Panc1 (cell line): Measurements from ENCODE around the gene CCL28. TPM values are rescaled to one million over a fixed set of nuclear protein-coding genes. Genes with fewer than 3 reads are reported as not detected.

ENCODE experiments used
- ATAC-seq: fragments of 200-7000 bp; cut with Tn5 transposase; 2 replicates; pipeline ENCODE4 v1.9.1; 2020; ENCODE audit warnings: mild to moderate bottlenecking, moderate library complexity
- BruUV-seq: library from RNA; stranded (reverse); fragments of 400-500 nt; replicated peaks from 2 replicates; lab custom pipeline; 2021; lab: Mats Ljungman, UMichigan
- CTCF ChIA-PET: fragments of 300-600 bp; sonication (Branson Sonifier 250); formaldehyde crosslinking; loops from one replicate; lab custom pipeline; 2022; ENCODE audit warnings: antibody characterized with exemption; lab: Charles Lee
- POLR2A ChIA-PET: fragments of 300-600 bp; sonication (Branson Sonifier 250); formaldehyde crosslinking; loops from one replicate; lab custom pipeline; 2022; ENCODE audit warnings: antibody characterized with exemption; lab: Charles Lee
- DNase-seq: peaks from one replicate; pipeline ENCODE4 v3.0.0-alpha.2; 2010; ENCODE audit warnings: low read depth, low spot score
- H3K27ac ChIP-seq: 2 replicates; pipeline ENCODE4 v1.5.1; 2011; ENCODE audit warnings: mild to moderate bottlenecking, low read length, inconsistent platforms
- H3K27me3 ChIP-seq: fragments of 200-500 bp; sonication (Bioruptor generic); 2 replicates; pipeline ENCODE4 v1.6.0; 2014; ENCODE audit warnings: low read length, inconsistent platforms; ENCODE audit not compliant: control insufficient read depth, insufficient read depth
- H3K36me3 ChIP-seq: fragments of 200-500 bp; sonication (Bioruptor generic); 2 replicates; pipeline ENCODE4 v1.5.1; 2014; ENCODE audit warnings: inconsistent platforms, mild to moderate bottlenecking, low read length, moderate library complexity; ENCODE audit not compliant: control insufficient read depth, insufficient read depth
- H3K4me1 ChIP-seq: 2 replicates; pipeline ENCODE4 v1.5.1; 2011; ENCODE audit warnings: inconsistent platforms, mild to moderate bottlenecking, low read length, moderate library complexity; ENCODE audit not compliant: control insufficient read depth, insufficient read depth
- H3K4me3 ChIP-seq, 2 experiments: 2 replicates each; pipeline ENCODE4 v1.5.1; 2011 to 2012; ENCODE audit warnings: low read depth in 2 of 2, low read length in 2 of 2, mild to moderate bottlenecking in 2 of 2, inconsistent platforms in 1 of 2, moderate library complexity in 1 of 2
- H3K9me3 ChIP-seq: fragments of 200-500 bp; sonication (Bioruptor generic); 2 replicates; pipeline ENCODE4 v1.5.1; 2014; ENCODE audit warnings: low read depth, mild to moderate bottlenecking, inconsistent platforms, low read length, moderate library complexity; ENCODE audit not compliant: control insufficient read depth, insufficient read depth
- POLR2AphosphoS5 ChIP-seq: IDR thresholded peaks from 2 replicates; pipeline ENCODE4 v1.6.1; 2012; ENCODE audit warnings: mild to moderate bottlenecking, low read depth, low read length, moderate library complexity
- SIN3A ChIP-seq: IDR thresholded peaks from 2 replicates; pipeline ENCODE4 v1.6.1; 2012; ENCODE audit warnings: low read depth, mild to moderate bottlenecking, low read length, moderate library complexity, borderline replicate concordance; ENCODE audit not compliant: insufficient read depth
- TCF7L2 ChIP-seq: IDR thresholded peaks from 2 replicates; pipeline ENCODE4 v1.6.1; 2011; ENCODE audit warnings: mild to moderate bottlenecking, low read depth, low read length, inconsistent platforms
- in situ Hi-C: cut with HindIII; loops from 2 replicates; pipeline ENCODE4 v1.10.0; 2016; ENCODE audit warnings: low sequenced_read_pairs, low pct_unique_long_range_greater_than_20kb
- intact Hi-C: fragments of 100-400 bp; cut with micrococcal nuclease; formaldehyde crosslinking; loops from one replicate; pipeline ENCODE4 v1.10.0; 2022; ENCODE audit not compliant: unreplicated experiment
- total RNA-seq: library from RNA; stranded (reverse); gene quantifications from one replicate; pipeline ENCODE4 v1.2.1, GENCODE V29; 2021; ENCODE audit not compliant: unreplicated experiment
- TF ChIP-seq, protein P1 (sequence below), 2 experiments: IDR thresholded peaks; 2 replicates each; pipeline ENCODE4 v1.6.1; 2011 to 2012; ENCODE audit warnings: low read depth in 2 of 2, control low read depth in 1 of 2, low read length in 1 of 2, mild to moderate bottlenecking in 1 of 2, moderate library complexity in 1 of 2; ENCODE audit not compliant: insufficient read depth in 1 of 2
- TF ChIP-seq, protein P2 (sequence below): fragments of 450-650 bp; IDR thresholded peaks from 2 replicates; pipeline ENCODE4 v1.5.1; 2017; ENCODE audit warnings: mild to moderate bottlenecking

CCL28 gene
- total RNA-seq, 1 experiment from 2014 or later: 5.8 TPM

DNA sequence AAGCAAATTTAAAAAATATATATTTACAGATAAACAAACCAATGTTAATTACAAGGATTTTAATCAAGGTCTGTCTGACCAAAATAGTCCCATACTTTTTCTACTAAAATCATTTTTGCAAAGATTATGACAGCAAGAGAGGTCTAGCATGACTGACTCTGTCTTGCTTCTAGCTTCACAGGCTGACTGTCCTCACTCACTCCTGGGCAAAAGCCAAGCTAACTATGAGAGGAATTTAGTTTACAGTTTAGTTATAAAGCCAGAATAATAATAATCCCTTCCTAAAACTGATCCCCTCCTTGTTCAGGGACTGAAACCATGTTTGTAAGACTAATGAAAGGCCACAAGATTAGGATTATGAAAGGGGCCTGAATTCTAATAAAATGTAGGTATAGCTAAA is 53.5 kb downstream of the CCL28 start:
- no TSS peak for BruUV-seq
- peaks cover 5% of the 10 kb centered on the region; the same call in 1 of the 2 replicates for H3K27me3 ChIP-seq
- DNase-seq (no peak), ATAC-seq (no peak)
- H3K36me3 ChIP-seq: no peaks in the 10 kb centered on the region
- in situ Hi-C loops (no loop called here), intact Hi-C loops (no loop called here)
- H3K4me1 ChIP-seq: no peaks in the 10 kb centered on the region
- CTCF ChIA-PET: no interaction called here
- H3K4me3 ChIP-seq: no peak overlapping the region
- H3K9me3 ChIP-seq: no peaks in the 10 kb centered on the region
- no peak overlapping the region for H3K27ac ChIP-seq
- POLR2A ChIA-PET: interaction anchor here (0.6 kb wide), 1 partner anchor 69 kb away, joined by 3 read pairs; no protein-coding TSS in a partner anchor
- TF ChIP-seq SIN3A: no peak
- no peak for TF ChIP-seq POLR2AphosphoS5
- TF ChIP-seq, protein P1, sequence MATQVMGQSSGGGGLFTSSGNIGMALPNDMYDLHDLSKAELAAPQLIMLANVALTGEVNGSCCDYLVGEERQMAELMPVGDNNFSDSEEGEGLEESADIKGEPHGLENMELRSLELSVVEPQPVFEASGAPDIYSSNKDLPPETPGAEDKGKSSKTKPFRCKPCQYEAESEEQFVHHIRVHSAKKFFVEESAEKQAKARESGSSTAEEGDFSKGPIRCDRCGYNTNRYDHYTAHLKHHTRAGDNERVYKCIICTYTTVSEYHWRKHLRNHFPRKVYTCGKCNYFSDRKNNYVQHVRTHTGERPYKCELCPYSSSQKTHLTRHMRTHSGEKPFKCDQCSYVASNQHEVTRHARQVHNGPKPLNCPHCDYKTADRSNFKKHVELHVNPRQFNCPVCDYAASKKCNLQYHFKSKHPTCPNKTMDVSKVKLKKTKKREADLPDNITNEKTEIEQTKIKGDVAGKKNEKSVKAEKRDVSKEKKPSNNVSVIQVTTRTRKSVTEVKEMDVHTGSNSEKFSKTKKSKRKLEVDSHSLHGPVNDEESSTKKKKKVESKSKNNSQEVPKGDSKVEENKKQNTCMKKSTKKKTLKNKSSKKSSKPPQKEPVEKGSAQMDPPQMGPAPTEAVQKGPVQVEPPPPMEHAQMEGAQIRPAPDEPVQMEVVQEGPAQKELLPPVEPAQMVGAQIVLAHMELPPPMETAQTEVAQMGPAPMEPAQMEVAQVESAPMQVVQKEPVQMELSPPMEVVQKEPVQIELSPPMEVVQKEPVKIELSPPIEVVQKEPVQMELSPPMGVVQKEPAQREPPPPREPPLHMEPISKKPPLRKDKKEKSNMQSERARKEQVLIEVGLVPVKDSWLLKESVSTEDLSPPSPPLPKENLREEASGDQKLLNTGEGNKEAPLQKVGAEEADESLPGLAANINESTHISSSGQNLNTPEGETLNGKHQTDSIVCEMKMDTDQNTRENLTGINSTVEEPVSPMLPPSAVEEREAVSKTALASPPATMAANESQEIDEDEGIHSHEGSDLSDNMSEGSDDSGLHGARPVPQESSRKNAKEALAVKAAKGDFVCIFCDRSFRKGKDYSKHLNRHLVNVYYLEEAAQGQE (IDR thresholded peaks at IDR 0.05; ENCODE audit: insufficient read depth in 1 of 2, low read depth in 2 of 2, low read length in 1 of 2): no peak
- no peak for TF ChIP-seq TCF7L2
- TF ChIP-seq, protein P2, sequence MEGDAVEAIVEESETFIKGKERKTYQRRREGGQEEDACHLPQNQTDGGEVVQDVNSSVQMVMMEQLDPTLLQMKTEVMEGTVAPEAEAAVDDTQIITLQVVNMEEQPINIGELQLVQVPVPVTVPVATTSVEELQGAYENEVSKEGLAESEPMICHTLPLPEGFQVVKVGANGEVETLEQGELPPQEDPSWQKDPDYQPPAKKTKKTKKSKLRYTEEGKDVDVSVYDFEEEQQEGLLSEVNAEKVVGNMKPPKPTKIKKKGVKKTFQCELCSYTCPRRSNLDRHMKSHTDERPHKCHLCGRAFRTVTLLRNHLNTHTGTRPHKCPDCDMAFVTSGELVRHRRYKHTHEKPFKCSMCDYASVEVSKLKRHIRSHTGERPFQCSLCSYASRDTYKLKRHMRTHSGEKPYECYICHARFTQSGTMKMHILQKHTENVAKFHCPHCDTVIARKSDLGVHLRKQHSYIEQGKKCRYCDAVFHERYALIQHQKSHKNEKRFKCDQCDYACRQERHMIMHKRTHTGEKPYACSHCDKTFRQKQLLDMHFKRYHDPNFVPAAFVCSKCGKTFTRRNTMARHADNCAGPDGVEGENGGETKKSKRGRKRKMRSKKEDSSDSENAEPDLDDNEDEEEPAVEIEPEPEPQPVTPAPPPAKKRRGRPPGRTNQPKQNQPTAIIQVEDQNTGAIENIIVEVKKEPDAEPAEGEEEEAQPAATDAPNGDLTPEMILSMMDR: no peak

DNA sequence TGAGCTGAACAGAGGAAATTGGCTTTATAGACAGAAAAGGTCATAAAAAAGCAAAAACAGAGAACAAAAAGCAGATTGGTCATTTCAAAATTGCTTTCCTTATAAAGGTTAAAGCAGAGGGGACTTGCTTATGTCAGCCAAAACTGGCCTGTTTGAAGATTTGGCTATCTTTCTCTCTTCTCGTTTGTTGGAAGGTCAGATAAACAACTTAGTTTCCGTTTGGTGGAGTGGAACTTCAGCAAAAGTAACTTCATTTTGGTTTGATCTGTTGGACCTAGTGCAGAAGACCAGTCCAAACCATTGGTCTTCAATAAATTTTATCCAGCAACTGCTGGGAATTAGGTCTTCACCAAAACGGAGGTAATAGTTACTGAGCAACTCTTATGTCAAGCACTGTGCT is 53.9 kb downstream of the CCL28 start:
- CTCF ChIA-PET: no interaction called here
- peaks cover 5% of the 10 kb centered on the region; the same call in 1 of the 2 replicates for H3K27me3 ChIP-seq
- BruUV-seq: no TSS peak
- H3K4me1 ChIP-seq: no peaks in the 10 kb centered on the region
- DNase-seq (no peak), ATAC-seq (no peak)
- in situ Hi-C loops (no loop called here), intact Hi-C loops (no loop called here)
- H3K27ac ChIP-seq: no peak overlapping the region
- no peaks in the 10 kb centered on the region for H3K36me3 ChIP-seq
- TF ChIP-seq POLR2AphosphoS5 (no peak), TCF7L2 (no peak), SIN3A (no peak)
- TF ChIP-seq, protein P1 (IDR thresholded peaks at IDR 0.05; ENCODE audit: insufficient read depth in 1 of 2, low read depth in 2 of 2, low read length in 1 of 2): no peak
- TF ChIP-seq, protein P2: no peak
- H3K4me3 ChIP-seq: no peak overlapping the region
- POLR2A ChIA-PET: no interaction called here
- H3K9me3 ChIP-seq: no peaks in the 10 kb centered on the region
